DMS53 treated with DMSO at 0.1 percent for 48 hours (cell line): ENCODE measurements around the gene JADE1.

ENCODE experiments used
- DNase-seq: peaks from one replicate; lab custom pipeline; 2025; ENCODE audit not compliant: unreplicated experiment; lab: John Stamatoyannopoulos, UW

JADE1 gene

DNA sequence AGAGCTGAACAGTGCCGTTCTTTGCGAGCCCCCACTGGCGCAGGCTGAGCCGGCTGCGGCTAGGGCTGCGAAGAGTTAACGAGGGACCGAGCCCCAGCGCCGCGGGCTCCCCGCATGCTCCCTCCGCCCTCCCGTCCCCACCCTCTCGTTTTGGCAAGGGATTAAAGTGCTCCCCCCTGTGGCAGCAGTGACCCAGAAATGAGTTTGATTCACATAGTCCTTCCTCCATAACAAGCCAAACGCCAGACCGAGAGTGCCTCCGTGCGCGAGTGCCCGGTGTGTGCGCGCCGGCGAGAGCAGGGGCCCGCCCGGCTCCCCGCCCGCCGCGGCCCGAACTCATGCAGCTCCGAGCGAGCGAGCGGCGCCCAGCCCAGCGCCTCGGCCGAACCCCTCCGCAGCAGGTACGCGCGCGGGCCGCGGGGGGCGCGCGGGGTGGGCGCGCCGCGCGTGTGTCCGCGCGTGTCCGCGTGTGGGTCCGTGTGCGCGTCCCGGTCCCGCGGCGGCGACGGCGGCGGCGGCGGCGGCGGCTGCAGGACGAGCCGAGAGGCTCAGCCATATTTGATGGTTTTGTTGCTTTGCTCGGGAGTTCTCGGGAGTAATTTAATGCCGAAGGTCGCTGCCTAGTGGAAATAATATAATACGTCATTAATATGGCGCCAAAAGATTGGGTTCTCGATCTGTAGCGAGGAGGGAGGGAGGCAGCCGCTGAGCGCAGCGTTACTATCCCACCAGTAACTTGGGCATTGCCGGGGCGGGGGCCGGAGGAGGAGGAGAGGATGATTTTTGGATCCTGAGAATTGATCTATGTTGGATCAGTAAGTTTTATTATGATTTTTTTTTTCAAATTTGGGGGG, at the start of gene JADE1:
Gene JADE1, plus strand, starts transcription at position 224 of the 854 bp plus-strand sequence. CDS start 22,059 bp downstream, outside the sequence.
- DNase-seq = peak; percentile 62

DNA sequence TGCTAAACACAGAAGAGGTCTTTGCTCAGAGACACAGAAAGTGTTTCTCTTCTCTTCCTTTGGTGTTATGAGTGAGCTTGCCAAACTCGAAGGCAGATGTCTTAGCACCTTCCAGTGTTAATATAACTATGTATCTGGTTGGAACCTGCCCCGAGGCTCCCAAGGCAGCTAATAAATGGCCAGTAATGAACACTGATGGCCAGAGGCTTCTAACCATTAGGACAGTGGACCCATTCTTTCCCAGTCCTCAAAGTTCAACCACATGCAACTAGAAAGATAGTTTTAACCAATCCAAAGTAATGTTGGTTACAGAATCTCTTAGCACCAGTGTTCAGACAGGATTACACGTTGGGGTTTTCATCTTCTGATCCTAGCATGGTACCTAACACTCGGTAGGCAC, 42.7 kb upstream of the JADE1 start:
- DNase-seq = no peak

DNA sequence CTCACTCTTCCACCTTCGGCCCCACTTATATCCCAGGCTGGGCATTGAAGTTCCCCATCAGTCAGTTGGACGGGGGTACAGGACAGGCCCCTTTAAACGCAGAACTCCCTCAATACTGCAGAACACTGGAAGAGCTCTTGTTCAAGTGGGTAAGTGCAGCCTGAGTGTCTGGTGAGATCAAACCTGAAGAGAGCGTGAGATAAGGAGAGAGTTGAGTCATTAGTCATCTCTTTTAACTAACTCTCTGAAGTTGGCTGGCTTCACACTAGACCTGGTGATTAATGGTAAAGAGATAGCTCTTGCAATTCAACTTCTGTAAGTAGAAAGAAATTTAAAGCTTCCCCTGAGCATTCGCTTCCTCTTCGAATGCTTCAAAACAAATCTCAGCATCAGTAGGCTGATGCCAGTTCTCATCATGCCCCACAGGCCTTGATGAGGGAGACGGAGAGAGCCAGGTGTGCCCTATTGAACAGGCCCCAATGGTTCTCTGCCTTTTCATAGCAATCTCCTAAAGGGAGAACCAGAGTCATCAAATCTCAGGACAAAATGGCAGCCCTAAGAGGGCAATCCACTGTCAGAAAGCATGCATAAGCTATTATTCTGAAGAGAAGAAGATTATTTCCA, 41.0 kb upstream of the JADE1 start:
- no peak for DNase-seq

DNA sequence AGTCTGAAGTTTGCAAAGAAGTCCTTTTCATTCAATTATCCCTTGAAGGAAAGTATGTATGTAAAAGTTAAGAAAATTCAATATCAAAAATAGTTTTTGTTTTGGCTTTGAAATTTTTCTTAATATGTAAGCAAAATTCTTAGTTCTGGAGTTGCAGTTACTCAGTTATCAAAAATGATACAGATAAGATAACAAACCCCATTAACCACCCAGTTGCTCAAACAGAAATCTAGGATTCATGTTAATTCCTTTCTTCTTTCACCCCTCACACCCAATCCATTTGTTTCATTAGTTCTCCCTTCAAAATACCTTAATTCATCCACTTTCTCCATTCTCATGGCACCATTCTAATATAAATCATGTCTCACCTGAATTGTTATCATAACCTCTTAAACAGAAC, 40.5 kb upstream of the JADE1 start:
- DNase-seq = no peak

DNA sequence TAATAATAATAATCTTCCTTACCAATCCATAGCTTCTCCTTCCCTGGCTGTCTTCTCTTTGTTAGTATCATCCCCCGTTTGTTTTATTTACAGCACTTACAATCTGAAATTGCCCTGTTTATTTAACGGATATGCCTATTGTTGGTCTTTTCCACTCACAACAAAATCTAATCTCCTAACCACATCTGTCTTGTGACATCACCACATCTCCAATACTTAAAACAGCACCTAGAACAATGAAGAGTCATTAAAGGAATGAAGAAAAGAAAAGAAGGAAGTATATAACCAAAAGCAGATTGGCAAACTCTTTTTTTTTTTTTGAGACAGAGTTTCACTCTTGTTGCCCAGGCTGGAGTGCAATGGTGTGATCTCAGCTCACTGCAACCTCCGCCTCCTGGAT, 38.7 kb upstream of the JADE1 start:
- DNase-seq = no peak

DNA sequence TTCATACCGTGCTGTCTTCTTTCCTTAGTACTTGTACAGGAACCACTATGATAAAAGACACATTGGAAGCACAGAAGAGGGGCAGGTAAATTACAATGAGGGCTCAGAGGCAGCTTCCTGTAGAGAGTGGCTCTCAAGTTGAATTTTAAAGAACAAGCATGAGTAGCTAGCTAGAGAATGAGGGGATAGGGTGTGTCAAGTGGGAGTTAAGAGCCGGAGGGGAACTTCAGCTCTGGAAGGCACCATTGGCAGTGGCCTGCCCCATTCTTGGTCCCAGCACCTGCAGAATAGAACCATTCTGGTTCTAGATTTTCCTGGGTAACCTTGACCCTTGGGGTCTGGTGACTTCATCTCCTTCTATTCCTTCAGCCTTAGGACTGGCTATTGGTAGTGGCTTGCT, 34.0 kb upstream of the JADE1 start:
- DNase-seq = no peak

DNA sequence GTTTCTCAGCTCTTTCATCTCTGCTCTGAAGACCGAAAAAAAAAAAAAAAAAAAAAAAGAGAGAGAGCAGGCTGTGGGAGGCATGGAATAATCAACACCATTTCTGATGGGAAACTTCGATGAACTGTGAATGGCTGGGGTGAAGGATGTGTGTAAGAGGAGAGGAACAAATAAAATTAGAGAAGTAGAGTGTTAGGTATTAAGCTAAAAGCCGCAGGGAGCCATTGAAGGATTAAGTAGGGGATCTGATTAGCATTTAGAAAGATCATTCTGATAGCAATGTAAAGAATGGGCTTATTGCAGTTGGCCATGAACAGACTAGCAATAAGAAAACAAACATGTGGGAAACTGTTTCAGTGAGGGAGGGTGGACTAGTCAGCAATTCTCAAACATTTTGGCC, 33.6 kb upstream of the JADE1 start:
- DNase-seq = no peak

DNA sequence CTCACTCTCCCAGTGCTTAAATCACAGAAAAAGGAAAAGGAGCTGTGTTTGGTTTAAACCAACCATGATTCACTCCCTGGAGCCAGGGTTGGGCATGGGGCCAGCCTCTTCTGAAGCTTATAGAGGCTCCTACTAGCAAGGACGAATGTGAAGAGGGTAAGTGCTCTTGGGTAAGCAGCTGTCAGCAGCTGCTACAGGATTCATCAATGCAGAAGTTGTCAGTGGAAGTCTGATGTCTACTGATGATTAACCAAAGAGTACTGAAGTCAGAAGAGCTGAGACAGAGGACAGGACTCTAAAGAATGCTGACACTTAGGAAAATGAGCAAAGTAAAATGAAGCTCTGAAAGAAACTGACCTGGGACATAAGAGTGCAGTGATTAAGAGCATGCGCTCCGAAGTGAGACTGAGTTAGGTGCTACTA, 32.7 kb upstream of the JADE1 start:
- peak; percentile 75 for DNase-seq

DNA sequence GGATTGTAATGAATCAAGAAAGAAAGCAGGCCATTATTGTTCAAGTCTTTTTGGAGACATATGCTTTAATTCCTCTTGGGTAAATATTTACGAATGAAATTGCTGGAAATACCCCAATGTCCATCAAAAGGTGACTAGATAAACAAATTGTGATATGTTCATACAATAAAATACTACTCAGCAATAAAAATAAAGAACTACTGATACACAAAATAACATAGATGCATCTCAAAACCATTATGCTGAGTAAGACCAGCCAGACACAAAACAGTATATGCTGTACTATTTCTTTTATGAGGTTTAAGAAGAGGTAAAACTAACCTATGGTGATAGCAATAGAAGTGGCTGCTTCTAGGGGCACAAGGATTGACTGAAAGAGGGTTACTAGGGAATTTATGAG, 28.8 kb upstream of the JADE1 start:
- DNase-seq = no peak

DNA sequence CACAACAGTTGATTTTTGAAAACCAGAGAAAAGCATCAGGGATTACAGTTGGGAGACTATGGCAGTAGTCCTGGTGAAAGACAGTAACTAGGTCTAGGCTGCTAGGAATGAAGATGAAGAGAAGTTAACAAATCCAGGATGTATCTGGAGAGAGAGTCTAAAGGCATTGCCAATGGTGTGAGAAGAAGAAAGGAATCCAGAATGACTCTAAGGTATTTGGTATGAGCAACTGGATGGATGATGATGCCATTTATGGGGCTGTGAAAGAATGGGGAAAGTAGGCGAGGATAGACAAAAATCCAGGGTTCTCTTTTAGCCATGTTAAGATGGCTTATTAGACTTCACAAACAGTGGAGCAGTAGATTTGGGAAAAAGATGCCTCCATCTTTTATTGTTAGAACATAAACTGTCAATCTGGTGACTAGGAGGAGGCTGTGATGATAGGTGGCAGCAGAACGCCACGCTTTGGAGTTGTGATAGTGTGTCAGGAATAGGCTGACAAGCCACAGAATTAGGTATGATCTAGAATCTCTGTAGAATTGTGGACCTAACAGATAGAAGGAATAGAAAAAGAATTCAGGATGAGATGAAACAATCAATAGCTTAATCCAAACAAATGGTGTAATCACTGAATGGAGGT, 27.3 kb upstream of the JADE1 start:
- DNase-seq = no peak

DNA sequence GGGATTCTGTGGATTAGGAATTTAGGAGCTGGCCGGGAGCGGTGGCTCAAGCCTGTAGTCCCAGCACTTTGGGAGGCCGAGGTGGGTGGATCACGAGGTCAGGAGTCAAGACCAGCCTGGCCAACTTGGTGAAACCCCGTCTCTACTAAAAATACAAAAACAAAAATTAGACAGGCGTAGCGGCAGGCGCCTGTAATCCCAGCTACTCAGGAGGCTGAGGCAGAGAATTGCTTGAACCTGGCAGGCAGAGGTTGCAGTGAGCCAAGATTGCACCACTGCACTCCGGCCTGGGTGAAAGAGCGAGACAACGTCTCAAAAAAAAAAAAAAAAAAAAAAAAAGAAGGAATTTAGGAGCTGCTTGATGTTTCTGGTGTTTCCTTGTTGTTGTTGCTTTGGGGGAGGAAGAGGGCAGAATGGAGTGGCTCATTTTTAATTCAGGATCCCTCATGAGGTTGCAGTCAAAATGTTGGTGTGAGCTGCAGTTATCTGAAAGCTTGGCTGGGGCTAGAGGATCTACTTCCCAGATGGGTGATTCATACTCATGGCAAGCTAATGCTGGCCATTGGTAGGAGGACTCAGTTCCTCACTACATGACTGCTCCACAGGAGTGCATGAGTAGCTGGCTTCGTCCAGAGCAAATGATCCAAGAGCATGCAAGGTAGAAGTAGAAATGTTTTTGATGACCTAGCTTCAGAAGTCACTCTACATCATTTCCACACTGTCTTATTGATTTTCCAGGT, 26.5 kb upstream of the JADE1 start:
- DNase-seq = no peak

DNA sequence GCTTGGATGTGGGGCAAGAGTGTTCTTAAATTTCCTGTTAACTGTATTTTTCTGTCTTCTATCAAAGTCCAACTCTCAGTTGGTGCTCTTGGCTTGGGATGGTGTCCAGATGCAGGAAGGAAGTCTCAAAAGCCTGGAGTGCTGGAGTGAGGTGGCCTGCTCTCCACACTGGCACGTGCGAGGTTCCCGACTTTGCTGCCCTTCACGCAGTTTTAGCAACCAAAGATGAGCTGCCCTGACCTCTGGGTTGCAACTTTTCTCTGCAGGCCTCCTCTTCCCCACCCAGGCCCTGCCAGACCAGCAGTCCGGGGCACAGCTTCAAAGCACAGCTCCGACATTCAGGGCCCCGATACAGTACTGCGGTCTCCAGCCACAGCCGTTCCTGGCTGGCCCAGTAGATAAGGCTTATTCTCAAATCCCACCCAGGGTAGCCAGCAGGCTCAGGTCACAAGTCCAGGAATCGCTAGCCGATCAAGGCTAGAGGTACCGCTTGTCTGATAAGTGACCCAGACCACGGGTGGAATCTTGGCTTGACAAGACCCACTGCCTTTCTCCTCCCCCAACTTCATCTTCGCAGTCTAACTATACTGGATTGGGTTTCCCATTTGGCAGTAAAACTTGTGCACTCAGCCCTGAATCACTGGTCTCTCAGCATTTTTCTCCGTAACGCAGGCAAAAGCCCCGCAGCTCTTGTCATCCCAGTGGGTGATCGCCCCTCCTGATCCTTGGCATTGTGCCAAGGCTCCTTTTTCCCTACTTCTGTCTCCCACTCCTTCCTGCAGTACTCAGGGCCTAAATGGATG, 21.8 kb upstream of the JADE1 start:
- DNase-seq = no peak

DNA sequence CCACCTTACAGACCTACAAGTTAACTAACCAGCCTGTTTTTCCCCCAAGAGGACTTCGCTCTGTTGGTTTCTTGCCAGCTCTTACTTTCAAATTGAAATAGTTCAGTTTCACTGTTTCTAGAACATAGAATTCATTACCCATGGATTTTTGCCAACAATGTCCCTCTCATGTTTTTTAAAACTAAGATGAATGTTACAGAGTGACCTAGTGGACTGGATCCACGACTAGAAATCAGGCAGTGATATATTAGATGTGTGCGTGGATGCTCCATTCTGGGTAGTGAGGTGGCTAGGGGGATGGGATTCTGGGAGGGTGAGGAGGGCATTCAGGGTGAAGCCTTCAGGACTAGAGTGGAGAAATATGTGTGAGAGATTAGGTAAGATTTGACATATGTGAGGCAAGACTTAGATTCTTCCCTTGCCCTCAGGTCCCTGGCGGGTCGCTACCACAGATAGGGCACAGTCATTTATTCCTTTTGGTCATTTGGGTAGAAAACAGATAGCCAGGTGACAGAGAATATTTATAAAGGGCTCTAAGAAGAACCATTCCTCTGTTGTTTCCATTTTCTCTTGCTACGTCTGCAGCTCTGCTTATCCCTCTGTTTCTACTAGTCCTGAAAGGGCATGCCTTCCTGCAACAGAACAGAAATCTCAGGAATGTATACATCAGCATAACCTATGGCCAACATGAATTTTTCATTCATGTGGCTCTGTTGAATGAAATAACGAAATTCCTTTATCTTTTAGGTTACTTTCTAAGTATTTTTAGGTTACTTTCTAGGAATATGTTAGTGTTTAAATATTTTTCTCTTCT, 15.4 kb upstream of the JADE1 start:
- no peak for DNase-seq

DNA sequence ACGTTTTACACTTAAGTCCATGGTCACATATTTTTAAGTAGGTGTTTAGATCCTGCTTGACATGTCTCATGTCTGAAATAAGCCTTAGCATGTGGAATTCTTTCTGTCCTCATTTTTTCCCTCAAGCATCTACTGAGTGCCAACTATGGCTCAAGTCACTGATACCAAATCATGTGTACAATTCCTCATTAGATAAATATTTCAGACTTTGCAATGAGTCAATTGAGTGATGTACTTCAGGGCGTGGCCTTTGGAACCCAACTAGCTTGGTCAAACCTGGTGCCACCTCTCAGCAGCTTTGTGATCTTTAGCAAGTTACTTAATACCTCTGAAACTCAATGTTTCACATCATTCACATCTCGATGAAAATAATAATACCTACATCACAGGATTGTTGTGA, 12.6 kb upstream of the JADE1 start:
- DNase-seq = no peak

DNA sequence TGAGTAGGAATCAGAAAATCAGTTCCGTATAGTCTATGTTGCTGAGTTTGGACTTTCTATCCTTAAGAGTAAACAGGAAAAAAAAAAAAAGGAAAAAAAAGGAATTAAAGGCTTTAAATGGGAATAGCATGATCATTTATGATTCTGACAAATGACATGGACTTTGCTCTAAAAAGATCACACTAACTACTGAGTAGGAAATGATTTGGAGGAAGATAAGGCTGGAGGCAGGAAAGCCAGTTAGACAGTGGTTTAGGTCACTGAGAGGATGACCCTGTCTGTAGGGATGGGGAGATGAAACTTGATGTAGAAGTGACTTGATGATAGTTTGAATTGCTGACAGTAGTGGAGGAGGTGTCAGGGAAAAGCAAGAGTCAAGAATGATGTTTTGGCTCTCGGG, 9.2 kb upstream of the JADE1 start:
- no peak for DNase-seq

DNA sequence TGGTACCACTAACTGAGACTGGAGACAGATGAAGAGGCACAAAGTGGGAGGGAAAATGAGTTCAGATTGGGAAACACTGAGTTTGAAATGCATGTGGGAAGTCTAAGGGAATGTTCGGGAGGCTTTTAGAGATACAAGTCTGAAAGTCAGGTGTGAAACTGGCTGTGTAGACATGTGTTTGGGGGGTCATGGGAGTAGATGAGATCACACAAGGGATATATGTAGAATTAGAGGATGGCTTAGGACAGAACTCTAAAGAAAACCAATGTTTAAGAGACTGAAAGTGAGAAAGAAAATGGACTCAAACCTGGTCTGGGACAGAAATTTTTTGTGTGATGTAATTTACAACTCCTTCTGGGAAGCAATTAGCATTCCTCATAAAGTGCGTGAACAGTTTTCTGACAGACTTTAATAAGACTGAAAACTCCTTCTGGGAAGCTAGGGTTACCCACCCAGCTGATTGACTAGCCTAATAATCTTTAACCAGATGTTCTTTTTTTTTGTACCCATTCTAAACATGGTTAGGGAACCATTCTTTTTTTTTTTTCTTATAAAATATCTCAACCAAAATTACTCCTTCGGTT, 8.7 kb upstream of the JADE1 start:
- no peak for DNase-seq

DNA sequence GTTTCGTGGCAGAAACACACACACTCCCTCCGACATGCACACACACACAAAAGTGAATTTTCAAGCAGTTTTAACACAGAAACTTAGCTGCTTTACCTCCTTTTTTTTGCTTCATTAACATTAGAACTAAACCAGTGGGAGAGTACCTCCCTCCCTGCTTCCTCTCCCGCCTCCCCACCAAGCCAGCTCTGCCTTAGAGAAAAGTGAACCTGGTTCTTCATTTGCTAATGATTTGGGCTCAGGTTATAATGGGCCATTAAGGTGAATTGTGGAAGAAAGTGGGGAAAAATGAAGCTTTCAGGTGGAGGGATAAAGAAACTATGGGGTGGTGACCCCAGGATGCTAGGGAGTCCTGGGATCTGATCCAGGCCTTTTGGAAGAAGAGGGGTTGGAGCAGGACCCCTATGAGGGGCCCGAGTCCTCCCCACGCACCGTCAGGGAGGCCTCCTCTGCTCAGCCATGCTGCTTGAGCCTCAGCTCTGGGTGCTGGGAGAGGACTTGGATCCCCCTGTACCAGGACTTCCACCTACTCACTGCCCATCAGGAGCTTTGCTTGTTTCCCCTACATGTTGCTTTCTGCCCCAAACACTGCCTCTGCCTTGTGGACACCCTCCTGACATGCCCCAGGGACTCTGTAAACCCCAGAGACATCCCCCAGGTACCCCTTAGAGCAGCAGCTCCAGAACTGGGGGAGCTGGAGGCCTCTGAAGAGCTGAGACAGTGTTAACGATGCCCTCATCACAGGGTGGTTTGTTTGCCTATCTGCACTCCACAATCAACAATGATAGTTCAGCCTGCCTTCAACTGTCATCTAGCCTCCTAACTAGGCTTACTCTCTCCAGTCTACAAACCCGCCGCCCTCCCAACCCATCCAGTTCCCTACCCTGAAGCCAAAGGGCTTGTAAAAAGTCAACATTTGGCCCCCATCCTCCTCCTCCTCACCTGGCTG, 6.5 kb upstream of the JADE1 start:
- DNase-seq = no peak

DNA sequence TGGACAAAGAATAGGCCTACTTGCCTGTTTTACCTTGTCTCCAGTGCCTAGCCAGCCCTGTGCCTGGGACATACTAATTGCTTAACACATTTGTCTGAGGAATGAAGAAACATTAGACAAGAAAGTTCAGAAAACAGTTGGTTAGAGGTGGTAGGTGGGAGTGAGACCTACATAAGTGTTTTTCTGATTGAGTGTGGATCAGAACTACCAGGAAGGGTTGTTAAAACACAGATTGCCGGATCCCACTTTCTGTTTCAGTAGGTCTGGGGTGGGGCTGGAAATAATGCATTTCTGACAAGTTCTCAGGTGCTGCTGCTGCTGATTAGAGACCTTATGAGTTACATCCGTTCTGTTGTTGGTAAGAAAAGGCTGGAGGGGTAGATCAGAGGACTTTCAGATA, 5.7 kb upstream of the JADE1 start:
- no peak for DNase-seq
